Pulmonary artery endothelial cell (primary cell): Measurements from ENCODE around the gene CDKN1C. TPM values are rescaled to one million over a fixed set of nuclear protein-coding genes. Genes with fewer than 3 reads are reported as not detected.
A peak's percentile ranks its signal among the peaks of the same experiment; 100 is the strongest.

Experiments used
- DNase-seq: peaks from one replicate; pipeline ENCODE4 v3.0.0-alpha.2; 2011; ENCODE audit warnings: low read depth, low spot score
- total RNA-seq: library from RNA; depleted of rRNA; stranded (reverse); fragments of >200 nt; gene quantifications from 2 replicates; pipeline ENCODE4 v1.2.3, GENCODE V29; 2014

The CDKN1C gene
- total RNA-seq, 1 donor from 2014 or later = 3.5 TPM

GRCh38 chr11:2890466-2891294 is 5.1 kb upstream of the CDKN1C start:
- no peak for DNase-seq

DNA sequence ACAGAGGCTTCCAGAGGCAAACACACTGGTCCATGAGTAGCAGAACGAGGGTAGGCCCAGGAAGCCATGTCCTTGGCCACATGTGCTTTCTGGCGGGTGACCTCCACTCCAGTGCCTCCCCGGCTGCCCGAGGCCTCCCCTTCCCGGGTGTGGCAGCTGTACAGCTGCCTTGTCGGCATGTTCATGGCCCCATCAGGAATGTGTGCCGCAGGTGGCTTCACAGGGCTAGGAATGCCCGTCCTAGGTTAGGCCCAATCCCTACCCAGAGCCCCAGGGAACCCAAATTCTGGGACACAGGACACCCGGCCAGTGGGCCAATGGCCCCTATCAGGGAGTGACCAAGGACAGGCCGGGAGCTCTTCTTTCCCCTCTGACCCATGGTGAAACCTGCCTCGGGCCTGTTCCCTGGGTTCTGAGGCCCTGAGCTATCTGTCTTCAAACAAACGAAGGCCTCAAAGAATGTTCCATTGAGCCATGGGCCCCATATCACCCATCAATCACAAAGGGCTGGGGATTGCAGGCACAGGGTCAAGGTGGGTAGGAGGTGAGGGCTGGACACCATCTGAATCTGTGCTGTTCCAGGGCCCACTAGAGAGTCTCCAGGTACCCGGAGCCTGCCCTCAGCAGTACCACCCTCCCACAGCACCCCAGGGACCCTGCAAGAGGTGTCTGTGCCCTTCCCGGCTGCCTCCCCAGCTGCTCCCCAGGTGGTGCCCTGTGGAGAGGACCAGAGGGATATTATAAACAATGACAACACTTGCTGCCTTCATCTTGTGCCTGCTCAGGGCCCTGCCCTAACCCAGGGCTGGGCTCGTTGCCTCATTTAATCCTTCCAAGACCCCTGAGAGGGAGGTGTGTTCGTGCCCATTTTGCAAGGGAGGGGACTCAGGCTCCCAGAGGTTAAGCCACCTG is 4.0 kb upstream of the CDKN1C start:
- DNase-seq = no peak

- DNase-seq = peak; percentile 48
These were observed 2.8 kb upstream of the CDKN1C start for GRCh38 chr11:2888266-2888968.

- DNase-seq = no peak
These were observed 2.1 kb upstream of the CDKN1C start for GRCh38 chr11:2887515-2888195.

DNA sequence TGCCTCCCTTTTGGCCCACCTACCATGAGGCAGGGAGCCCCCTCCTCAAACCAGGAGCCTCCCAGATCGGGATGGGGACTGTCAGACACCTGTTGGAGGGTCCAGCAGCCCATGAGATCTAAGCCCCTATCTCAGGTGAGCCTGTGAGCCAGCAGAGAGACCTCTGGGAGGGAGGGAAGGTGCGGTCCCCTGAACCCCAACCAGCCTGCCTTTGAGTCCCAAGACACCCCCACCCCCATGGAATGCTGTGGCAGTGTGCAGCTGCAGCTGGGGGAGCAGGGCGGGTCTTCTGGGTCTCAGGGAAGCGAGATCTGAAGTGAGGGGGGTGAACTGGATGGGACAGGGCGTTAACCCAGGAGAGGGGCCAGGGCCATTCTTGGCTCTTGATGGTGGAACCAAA is 1.4 kb upstream of the CDKN1C start:
- DNase-seq = no peak

- no peak for DNase-seq
These were observed 768 bp upstream of the CDKN1C start for GRCh38 chr11:2886191-2886894.

- DNase-seq = no peak
These were observed 428 bp downstream of the CDKN1C start for GRCh38 chr11:2885017-2885677.

DNA sequence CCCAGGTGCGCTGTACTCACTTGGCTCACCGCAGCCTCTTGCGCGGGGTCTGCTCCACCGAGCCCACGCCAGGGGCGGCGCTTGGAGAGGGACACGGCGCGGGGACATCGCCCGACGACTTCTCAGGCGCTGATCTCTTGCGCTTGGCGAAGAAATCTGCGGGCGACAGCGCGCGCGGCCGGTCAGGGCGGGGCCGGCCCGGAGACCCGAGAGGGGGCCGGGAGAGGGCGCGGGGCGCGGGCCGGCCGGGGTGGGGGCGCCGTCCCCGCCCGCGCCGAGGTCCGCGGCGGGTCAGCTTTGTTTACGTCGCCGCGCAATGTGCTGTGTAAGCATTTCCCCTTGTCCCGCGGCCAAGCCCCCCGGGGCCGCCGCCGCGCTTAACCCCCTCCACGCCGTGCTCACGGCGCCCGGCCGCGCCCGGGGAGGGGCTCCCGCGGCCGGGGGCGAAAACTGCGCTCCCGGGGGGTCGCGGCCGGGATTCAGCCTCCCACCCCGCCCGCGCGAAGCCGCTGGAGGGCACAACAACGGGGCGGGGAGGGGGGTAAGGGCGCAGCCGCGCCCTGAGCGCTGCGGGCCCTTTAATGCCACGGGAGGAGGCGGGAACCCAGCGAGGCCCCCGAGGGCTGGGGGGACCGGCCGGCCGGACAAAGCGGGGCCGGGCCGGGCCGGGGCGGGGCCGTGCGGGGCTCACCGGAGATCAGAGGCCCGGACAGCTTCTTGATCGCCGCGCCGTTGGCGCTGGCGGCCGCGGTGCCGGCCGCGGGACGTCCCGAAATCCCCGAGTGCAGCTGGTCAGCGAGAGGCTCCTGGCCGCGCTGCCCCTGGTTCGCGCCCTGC is 1.4 kb downstream of the CDKN1C start:
- DNase-seq = no peak

GRCh38 chr11:2883640-2883978 is 2.0 kb downstream of the CDKN1C start:
- DNase-seq = no peak

DNA sequence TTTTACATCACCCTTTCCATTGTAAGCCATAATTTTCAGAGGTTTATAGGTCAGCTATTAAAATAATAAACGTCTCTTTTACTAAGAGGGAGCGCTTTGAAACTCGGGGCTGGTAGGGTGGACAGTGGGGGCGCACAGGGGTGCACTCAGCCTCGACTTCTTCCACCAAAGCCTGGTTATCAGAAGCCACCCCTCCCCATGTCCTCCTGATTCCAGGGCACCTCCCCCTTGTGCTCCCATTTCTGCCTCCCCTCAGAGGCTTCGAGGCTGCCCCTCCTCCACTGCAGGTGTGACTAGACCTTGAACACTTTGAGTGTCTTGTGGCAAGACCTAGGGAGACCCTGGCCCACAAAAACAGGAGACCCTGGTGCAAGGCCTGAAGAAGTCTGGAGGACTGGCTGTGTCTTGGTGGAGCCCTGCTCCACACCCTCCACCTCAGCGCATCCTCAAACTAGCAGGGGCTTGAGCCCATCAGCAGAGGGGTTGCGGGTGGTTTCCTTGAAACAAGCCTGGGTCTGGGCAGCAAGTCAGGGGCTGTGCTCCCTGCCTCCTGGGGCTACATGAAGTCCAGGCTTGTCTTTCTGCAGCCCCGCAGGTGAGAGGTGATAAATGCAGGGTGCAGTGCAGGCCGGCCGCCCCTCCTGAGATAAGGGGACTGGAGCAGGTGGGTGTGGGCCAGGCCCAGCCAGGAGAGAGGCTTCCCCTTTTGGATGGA is 3.0 kb downstream of the CDKN1C start:
- DNase-seq = no peak

- DNase-seq = no peak
These were observed 3.6 kb downstream of the CDKN1C start for GRCh38 chr11:2881981-2882375.

DNA sequence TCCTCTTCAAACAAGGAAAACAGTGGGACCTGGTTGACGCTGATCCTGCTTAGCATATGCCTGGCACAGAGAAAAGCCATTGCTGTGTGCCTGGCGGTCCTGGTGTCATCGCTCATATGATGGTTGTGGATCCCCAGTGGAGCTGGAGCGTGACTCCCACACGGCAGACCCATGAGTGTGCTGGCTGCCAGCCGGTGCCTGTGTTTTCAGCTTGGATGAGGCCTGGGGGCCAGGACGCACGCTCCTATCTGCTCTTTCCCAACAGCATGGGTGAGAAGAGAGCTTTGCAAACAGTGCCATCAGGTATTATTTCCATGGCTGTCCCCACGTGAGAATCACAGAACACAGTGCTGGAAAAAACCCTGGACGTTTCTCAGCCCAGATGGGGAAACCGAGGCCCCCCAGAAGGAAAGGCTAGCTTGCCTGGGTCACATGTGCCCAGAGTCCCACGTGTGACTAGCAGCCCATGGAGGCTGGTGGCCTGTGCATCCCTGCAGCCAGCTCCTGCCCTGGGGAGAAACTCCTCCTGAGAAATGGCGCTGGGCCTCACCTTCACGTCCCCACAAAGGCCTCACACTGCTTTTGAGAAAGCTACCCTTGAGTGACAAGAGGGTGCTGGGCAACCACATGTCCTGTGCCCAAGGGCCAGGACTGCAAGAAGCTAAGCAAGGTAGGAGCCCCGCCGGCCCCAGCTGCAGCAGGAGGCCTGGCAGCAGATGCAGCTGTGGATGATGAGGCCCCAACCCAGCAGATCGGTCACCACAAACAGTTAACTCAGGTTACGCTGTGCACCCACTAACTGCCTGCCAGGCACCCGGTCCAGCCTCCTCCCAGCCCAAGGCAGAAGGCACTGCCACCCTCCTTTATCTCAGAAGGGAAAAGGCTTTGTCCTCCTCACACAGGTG is 4.2 kb downstream of the CDKN1C start:
- DNase-seq = no peak

- no peak for DNase-seq
These were observed 4.9 kb downstream of the CDKN1C start for GRCh38 chr11:2880646-2881045.

DNA sequence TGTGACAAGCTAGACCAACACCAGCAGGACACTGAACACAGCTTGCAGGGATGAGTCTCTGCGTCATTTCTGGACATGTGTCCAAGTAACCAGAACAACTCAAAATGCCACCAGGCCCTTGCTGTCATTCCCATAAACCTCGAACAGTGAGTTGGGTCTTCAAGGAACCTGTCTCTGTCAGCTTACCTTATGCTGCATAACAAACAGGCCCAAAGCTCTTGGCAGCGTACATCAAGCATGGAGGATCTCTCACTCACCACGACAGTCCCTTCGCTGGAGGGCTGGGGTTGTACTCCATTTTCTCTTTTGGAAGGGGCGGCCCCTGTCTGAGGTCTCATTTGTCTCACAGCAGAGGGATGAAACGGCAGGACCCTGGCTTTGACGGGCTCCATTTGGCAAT is 6.8 kb downstream of the CDKN1C start:
- no peak for DNase-seq

DNA sequence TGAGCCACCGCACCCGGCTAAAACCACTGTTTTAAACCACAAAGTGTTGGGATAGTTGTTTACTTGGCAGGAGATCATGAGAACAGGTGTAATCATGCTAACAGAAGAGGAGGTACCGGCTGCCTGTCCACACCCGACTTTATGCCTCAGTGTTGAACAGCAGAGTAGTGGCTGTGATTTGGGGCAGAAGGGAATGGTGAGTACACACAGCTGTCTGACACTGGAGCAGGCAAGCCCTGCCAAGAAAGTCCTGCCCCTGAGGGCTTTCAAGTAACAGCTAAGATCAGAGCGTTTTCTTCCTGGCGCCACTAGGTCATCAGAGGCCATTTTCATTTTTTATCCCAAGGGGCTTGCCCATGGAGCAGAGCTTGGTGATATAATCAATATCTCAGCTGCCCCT is 8.1 kb downstream of the CDKN1C start:
- no peak for DNase-seq

DNA sequence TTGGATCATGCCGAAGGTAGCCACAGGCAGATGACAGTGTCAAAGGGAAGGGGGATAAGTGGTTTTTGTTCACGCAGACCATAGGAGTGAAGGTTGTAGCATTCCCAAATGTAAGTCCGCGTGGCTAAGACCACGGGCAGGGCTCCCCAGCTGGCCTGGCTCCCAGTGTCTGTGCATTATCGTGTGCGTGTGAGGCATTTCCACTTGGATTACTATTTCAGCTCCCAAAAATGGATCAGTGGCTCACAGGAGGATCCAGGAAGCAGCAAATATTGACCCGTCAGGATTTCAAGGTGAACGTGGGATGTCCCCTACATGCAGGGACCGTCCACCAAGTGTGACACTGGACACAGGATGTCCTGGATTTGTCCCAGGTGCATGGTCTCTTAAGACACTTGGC is 10.6 kb downstream of the CDKN1C start:
- DNase-seq = no peak

- no peak for DNase-seq
These were observed 14.4 kb downstream of the CDKN1C start for GRCh38 chr11:2870969-2871680.
